HG03460 (cell line): ENCODE results near the gene UST.
"Not testable (repeated sequence)": the region's sequence is repeated elsewhere in the genome, so short reads cannot be mapped to it uniquely, and the experiment has no call there.

Experiments used
- ATAC-seq: cut with Tn5 transposase; IDR thresholded peaks from one replicate; pipeline ENCODE4 v1.9.1; 2021; ENCODE audit not compliant: unreplicated experiment

UST gene

DNA sequence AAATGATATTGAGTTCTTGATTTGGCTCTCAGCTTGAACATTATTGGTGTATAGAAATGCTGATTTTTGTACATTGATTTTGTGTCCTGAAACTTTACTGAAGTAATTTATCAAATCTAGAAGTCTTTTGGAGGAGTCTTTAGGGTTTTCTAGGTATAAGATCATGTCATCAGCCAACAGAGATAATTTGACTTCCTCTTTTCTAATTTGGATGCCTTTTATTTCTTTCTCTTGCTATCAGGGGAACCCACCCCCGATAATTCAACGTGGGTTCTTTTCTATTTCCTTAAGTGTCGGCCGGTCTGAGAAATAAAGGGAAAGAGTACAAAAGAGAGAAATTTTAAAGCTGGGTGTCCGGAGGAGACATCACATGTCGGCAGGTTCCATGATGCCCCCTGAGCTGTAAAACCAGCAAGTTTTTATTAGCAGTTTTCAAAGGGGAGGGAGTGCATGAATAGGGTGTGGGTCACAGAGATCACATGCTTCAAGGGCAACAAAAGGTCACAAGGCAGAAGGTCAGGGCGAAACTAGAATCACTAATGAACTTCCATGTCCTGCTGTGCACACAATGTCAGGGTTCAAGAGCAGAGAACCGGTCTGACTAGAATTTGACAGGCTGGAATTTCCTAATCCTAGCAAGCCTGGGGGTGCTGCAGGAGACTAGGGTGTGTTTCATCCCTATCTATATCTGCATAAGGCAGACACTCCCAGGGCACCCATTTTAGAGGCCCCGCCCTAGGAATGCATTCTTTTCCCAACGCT lies 17.6 kb downstream of the UST start:
- not testable (repeated sequence) for ATAC-seq

DNA sequence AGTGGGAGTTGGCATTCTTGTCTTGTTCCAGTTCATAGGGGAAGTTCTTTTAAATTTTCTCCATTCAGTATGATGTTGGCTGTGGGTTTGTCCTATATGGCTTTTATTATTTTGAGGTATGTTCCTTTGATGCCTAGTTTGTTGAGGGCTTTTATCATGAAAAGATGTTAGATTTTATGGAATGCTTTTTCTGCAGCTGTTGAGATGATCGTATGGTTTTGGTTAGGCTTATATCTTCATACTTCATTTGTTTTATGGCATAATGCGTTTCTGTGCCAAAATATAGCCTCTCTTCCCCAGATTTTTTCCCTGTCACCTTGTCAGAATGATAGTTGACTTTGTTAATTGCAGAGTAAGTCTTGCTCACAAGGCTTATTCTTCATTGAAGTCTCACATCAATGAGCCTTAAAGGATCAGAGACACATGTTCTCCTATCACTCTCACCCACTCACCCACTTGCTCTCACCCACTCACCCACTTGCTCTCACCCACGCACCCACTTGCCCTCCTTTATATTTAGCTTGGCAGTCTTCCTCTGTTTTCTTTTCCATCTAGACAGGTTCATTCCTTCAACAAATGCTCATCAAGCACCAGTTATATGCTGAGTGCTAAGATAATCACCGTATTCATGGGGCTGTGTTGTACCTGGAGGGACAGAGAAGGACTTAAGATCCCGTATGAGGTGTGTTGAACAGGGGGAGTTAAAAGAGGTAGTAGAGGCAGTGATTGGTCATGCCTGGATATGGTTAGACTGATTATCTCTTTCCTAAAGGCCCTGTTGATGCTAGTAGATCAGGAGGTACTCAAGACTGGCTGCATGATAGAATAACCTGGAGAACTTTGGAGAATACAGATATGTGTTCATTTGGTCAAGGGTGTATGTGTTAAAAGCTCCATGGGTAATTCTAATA lies 19.3 kb downstream of the UST start:
- ATAC-seq, result no peak

DNA sequence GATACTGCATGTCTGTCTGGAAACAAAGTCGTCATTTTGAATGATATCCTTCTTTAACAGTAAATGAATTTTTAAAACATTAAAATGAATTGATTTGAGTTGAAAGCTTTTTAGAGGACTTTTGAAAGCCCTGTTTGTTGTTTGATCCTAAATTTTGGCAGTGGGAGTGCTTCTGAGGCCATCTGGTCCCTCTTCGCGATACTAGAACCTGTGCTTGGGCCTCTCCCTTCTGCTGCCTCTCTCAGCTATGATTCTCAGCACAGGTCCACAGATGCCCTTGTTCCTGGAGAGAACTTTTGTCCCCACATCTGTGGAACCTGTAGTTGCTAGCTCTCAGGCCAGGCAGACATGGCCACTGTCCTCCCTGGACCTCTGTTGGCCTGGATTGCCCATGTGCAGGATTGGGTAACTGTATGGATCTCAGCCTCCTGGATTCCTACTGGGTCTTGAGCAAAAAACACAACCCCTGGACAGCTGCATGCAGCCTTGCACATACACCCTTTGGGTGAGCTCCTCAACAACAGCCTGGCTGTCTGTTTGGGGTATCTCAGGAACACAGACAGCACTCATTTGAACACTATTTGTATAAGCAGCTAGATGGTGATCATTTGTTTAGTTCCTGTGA lies 21.9 kb downstream of the UST start:
- ATAC-seq, result no peak

DNA sequence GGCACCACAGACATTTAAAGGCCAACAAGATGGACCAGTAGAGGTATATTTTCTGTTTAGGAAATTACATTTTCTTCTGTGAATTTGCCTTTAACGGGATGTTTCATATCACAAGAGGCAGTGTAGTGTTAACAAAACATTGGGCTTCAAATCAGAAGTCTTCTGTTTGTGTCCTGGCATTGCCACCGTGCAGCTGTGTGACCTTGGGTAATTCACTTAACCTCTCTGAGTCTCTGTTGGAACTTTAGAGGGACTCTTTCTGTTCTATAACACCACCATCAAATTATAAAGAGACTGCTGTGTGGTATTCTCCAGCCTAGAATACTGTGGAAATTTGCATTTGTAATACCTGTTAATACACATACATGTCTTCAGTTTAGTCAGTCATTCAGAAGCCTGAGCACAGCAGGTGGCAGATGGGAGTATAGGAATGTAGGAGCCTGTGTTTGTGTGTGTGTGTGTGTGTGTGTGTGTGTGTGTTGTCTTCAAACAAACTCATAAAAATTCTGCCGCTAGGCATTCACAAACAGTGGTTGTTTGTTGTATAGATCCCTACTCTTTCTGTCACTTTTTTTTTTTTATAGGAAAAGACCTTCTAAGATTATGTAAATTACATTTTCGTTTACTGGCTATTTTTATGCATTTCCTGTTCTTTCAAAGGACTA lies 22.6 kb downstream of the UST start:
- ATAC-seq, result no peak

DNA sequence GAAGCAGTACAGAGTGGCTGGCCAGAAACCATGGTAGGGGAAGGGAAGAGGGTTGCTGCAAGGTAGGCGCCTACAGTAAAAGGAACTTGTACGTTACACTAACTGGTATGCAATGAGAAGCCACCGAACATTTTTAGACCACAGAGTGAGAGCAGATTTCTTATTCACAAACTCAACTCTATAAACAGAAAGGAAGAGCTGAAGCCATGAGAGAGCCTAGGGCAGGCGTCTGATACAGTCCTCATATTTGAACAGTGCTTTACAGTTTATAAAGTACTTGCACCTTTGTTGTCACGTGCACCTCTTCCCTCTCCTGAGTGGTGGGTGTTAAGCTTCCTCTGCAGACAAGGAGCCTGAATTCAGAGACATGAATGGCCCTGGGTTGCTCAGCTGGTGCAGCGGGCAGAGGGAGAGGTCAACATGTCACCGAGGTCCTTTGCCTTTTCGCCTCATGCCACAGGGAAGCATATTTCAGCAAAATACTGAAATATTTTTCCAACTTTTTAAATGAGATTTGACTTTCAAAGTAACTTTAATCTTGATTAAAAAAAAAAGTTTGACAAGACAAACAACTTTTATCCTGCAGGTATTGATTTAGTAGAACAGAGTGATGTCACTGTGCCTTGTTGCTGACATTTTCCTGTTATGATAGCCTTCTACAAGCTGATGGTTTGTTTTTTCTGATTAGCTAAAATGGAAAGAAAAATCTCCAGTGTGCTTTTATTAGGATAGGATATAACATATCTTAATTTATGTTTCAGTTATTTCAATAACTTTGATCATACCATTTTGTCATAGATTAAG lies 23.8 kb downstream of the UST start:
- ATAC-seq, result no peak

DNA sequence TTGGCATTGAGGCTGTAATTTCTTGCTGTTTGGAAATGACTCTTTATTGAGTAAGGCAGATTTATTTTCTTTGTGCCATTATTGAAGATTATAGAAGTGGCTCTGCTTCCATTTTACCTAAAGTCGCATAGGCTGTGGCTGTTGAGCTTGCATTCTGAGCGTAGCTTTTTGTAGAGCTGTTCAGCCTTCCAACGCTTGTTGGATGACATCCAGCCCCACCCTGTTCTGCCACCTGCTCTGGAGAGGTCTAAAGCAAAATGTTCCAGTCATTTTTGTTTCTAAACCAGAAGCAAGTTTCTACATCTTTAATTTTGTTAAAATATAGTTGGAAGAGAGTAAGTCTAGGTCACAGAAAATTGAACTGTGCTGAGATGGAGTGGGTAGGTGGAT lies 24.4 kb downstream of the UST start:
- ATAC-seq, result no peak

DNA sequence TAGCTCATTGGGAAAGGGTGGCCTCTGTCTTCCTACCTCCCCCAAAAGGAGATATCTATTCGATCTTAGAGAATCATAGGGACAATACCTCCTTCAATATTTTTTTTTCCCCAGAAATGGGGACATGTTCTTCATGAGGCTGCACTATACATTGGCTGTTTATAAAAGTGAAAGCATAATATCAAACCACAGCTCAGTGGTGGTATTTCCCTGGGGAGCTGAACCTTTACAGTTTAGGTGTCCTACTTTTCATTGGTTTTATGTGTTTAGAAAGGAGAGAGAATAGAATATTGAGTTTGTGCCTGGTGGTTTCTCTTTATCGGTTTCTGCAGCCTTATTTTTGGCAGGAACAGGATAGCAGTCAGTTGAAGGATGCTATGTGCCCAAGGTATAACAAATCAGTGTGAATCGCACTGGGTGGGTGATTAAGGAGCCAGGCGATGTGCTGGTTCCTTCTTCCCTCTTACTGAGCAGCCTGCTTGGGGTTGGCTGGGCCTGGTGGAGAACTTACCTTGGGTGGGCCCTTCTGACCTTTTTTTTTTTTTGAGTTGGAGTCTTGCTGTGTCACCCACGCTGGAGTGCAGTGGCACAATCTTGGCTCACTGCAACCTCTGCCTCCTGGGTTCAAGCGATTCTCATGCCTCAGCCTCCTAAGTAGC lies 25.2 kb downstream of the UST start:
- no peak for ATAC-seq

DNA sequence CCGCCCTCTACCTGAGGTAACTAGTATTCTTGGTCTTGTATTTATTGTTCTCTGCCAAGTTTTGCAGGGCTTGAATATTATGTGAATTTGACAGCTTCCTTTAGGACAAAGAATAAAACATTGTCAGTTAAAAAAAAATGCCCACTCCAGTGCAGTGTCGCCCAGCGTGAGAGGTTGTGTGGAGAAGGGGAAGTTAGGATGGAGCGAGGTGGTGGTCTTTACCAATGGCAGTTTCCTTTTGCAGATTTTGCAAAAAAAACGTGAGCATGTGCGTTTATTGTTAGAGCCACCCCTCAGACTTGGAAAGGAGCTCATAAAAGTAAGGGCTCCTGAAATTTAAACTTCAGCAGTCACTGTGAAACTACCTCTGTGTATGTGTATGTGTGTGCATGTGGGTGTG lies 28.3 kb downstream of the UST start:
- no peak for ATAC-seq

DNA sequence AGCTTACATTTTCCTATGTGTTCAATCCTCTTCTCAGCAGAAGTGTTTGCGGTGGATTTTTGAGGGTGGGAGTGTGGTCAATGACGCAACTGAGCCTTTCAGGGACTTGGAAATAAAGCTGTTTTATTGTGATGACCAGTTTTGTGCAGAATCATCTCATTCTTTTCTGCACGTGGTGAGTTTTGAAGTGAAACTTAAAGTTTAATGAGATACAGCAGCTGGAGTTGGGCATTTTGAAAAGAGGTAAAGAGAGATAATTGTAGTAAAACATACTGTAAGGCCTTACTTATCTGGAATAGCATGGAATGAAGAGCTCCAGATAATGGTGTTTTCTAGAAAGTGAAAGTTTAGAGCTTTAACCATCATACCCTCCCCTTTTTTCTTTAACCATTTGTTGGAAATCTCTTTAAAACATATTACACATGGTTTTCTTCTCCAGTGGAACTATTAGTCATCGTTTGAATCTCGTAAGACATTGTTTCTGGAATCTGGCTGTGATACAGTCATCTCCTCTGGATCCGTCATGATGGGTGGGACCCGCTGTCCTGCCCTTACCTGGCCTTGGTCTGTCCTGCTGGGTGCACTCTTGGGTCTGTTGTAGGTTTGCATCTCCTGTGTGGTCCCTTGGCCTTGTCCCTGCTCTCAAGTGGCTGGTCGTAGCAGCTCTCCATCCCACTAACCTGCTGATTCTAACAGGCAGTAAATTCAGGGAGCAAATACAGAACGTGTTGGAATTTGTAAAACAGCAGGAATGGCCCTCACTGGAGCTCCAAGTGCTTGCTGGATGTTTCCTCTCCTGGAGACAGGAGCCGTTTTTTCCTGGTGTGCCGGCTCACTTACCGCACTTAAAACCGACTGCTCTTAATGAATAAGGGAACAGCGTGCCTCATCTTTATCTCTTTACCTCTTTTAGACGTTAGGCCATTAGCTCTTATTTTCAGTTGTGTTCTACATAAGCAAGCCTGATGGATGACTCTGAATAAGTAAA lies 29.8 kb downstream of the UST start:
- ATAC-seq, result no peak

DNA sequence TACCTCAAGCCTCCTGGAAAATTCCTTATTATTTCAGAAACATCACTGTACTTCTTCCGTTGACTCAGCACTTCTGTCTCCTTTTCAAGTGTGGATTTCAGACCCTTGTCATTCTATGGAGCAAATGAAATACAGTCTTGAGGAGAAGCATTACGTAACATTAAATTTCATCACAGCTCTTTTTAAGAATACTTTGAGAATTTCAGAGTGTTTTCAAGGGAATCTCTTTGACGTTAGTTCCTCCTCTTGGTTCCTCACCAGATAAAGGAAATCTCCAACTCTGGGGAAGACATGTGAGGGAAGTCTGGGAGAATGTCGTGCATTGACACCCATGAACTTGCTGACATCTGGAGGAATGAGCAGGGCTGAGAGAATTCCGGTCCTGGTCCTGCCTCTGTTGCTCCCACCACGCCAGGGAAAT lies 32.3 kb downstream of the UST start:
- no peak for ATAC-seq

DNA sequence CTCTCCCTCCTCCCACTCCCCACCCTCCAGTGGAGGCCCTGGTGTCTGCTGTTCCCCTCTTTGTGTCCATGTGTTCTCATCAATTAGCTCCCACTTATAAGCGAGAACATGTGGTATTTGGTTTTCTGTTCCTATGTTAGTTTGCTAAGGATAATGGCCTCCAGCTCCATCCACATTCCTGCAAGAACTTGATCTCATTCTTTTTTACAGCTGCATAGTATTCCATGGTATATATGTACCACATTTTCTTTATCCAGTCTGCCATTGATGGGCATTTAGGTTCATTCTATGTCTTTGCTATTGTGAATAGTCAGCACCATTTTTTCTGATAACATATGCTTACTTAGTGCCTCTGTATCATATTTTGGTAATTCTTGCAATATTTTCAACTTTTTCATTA lies 33.6 kb downstream of the UST start:
- ATAC-seq, result not testable (repeated sequence)

DNA sequence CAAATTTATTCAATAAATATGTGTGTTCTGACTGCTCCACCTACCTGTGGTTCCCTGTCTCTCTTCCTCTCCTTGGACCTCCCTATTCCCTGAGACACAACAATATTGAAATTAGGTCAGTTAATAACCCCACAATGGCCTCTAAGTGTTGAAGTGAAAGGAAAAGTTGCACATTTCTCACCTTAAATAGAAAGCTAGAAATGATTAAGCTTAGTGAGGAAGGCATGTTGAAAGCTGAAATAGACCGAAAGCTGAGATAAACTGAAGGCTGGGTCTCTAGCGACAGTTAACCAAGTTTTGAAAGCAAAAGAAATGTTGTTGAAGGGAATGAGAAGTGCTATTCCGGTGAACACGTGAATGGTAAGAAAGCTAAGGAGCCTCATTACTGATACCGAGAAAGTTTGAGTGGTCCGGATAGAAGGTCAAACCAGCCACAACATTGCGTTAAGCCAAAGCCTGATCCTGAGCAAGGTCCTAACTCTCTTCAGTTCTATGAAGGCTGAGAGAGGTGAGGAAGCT lies 34.1 kb downstream of the UST start:
- ATAC-seq, result peak; percentile 87

DNA sequence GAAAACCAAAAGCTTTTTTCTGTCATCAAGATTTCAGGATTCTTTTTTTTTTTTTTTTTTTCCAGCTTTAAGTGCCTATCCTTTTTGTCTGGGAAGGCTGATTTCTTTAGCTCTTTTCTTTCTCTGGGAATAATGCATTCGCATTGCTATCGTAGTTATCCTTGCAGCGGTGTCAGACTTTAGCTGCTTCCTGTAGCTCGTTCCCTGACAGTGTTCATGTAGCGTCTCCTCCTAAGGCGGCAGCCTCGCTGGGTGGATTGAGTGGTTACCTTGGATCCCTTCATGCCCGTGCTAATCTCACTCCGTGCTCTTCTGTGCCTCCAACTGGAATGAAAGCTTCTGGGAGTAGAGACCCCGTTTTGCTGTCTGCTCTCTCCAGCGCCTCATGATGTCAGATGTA lies 43.1 kb downstream of the UST start:
- no peak for ATAC-seq

DNA sequence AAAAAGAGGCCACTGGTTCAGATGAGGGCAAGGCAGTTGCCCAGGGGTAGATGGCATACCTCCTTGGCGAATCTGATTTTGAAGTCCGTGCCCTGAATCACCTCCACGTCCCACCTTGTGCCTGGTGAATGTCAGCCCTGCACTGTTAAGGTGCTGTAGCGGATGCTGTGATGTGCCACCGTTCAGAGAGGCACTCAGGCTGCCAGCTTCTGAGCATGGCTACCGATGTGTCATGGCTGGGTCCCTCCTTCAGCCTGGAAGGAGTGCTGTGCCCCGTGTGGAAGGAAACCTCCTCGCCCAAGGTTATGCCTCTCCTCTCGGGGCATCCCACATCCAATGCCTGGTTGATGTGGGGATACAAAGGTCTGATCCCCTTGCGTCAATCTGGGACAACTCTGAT lies 43.6 kb downstream of the UST start:
- no peak for ATAC-seq

DNA sequence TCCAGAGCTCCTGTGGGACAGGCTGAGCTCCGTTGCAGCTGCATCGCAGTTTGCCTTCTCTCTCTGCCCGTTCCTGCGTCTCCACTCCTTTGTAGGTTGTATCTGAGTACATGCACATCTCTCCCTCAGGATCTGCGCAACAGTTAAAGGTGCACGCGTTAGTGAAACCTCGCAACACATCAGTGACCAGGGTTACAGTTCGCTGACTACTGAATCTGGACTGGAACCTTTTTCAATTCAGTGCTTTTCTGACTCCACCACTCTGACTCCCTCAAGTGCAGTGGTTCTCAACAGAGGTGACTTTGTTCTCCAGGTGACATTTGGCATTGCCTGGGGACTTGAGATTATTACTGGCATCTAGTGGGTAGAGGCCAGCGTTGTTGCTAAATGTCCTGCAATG lies 44.0 kb downstream of the UST start:
- ATAC-seq, result no peak

DNA sequence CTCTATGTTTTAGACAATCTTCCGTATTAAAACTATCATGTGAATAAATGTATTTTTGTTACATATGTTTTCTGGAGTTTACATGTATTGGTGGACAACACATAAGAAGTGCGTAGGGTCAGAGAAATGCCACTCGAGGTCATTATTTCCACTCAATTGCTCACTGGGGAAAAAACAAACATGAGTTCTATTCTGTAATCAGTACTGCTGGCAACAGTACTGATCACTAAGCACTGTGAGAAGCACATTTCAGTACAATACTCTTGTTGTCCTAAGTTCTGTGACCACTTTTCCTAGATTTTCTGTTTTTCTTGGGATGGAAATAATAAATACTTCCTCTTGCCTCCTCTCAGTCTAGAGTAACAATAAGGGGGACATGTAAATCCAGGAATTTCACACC lies 44.5 kb downstream of the UST start:
- ATAC-seq, result no peak

DNA sequence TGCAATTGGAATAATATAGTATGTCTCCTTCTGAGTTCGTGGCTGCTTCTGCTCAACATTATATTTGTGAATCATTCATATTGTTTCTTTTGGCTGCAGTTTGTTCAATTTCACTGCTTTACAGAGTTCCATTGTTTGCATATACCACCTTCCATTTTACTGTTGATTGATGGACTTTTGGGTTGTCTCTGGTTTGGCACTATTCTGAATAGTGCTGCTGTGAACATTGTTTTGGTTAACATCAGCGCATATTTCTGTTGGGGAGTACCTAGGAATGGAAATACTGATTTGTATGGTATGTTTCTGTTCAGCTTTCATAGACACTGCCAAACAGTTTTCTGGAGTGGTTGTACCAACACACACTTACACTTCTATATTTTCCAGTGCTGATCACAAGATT lies 46.9 kb downstream of the UST start:
- ATAC-seq, result no peak

DNA sequence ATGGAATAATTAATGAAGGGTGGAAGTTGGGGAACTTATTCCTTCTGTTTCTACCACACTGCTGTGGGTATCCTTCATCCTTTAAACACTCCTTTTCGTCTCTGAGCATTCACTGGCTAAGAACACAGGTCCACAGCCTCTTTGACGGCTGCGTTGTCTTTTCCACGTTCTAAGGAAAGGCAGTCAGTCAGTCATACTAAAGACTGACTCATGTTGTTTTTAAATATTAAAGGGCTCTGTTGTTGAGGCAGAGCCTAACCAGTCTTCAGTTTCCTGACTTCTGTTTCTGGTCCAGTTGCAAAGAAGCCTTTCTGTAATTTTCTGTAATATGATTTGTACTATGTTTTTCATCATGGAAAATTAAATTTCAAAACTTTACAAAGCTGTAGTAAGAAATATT lies 48.0 kb downstream of the UST start:
- no peak for ATAC-seq

DNA sequence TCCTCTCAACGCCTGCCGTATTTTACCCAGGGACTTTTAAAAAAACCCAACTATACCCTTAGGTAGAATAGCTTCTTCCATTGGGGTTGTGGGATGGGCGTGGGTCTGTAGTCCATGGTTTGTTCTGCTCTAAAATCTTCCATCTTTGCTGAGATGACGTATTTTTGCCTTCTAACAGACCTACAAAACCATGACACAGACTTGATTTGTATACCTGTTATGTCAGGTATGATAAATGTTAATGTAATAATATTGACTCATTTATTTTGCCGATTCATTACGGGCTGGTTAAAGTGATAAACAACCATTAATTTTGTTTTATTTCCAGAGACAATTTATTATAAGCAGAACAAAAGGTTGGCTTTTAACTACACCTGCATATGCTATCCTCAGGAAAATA lies 48.7 kb downstream of the UST start:
- ATAC-seq, result no peak
